AG04450 (cell line): Measurements from ENCODE around the gene CYP4F22. TPM values are rescaled to one million over a fixed set of nuclear protein-coding genes. Genes with fewer than 3 reads are reported as not detected.

Experiments
- CTCF ChIA-PET: fragments of 300-600, 350-600 bp; formaldehyde crosslinking; extraction: SDS; loops from one replicate; lab custom pipeline; 2022; ENCODE audit warnings: antibody characterized with exemption, inconsistent platforms; lab: Charles Lee
- POLR2A ChIA-PET: fragments of 350-600 bp; formaldehyde crosslinking; extraction: SDS; loops from one replicate; lab custom pipeline; 2021; ENCODE audit warnings: antibody characterized with exemption, inconsistent platforms; lab: Yijun Ruan, JAX
- DNase-seq: peaks from one replicate; pipeline ENCODE4 v3.0.0-alpha.2; 2011; ENCODE audit warnings: low read depth, low spot score
- H3K27ac ChIP-seq: one replicate; pipeline ENCODE4 v1.5.1; 2012; ENCODE audit warnings: low read depth, low read length, control low read depth
- H3K27me3 ChIP-seq: one replicate; pipeline ENCODE4 v1.6.0; 2012; ENCODE audit warnings: low read length; ENCODE audit not compliant: control insufficient read depth, insufficient read depth
- H3K4me3 ChIP-seq: 2 replicates; pipeline ENCODE4 v1.5.1; 2011; ENCODE audit warnings: mild to moderate bottlenecking, low read depth, low read length, control low read depth
- H3K9me3 ChIP-seq: 2 replicates; pipeline ENCODE4 v1.5.1; 2012; ENCODE audit warnings: low read length; ENCODE audit not compliant: control insufficient read depth, insufficient read depth
- polyA plus RNA-seq: library from polyadenylated mRNA; depleted of rRNA; stranded (reverse); fragments of >200 nt; gene quantifications from 2 replicates; pipeline ENCODE4 v1.2.3, GENCODE V29; 2011
- TF ChIP-seq, protein P1 (sequence below): IDR thresholded peaks from 2 replicates; pipeline ENCODE4 v1.5.1; 2011; ENCODE audit warnings: low read depth, low read length, control low read depth, inconsistent platforms

The CYP4F22 gene
- polyA plus RNA-seq, 1 experiment, result not detected

DNA sequence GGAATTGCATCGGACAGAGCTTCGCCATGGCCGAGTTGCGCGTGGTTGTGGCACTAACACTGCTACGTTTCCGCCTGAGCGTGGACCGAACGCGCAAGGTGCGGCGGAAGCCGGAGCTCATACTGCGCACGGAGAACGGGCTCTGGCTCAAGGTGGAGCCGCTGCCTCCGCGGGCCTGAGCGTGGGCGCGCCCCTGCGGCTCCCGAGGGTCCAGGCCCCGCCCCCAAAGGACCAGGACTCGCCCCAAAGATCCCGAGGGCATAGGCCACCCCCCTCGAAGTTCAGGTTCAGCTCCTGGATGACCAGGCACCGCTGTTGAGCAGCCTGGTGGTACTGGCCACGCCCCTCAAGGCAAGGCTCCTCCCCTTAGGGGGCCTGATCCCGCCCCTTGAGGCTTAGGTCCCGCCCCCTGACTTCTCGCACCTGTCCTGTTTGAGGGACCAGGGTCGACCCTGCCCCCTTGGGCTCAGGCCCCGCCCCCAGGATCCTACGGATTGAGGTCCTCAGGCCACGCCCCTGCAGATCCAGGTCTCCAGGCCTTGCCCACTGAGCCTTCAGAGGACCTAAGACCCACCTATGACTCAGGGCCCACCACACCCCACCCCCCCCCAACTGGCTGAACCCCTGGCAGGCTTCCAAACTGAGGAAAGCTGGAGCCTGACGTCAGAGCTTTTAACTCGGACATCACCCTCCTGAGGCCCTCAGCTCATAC, 43.1 kb downstream of the CYP4F22 start:
- DNase-seq, result no peak
- H3K9me3 ChIP-seq, result peaks cover 8% of the 10 kb centered on the region; the same call in 1 of the 2 replicates
- H3K27me3 ChIP-seq, result peaks cover 5% of the 10 kb centered on the region
- TF ChIP-seq, protein P1, sequence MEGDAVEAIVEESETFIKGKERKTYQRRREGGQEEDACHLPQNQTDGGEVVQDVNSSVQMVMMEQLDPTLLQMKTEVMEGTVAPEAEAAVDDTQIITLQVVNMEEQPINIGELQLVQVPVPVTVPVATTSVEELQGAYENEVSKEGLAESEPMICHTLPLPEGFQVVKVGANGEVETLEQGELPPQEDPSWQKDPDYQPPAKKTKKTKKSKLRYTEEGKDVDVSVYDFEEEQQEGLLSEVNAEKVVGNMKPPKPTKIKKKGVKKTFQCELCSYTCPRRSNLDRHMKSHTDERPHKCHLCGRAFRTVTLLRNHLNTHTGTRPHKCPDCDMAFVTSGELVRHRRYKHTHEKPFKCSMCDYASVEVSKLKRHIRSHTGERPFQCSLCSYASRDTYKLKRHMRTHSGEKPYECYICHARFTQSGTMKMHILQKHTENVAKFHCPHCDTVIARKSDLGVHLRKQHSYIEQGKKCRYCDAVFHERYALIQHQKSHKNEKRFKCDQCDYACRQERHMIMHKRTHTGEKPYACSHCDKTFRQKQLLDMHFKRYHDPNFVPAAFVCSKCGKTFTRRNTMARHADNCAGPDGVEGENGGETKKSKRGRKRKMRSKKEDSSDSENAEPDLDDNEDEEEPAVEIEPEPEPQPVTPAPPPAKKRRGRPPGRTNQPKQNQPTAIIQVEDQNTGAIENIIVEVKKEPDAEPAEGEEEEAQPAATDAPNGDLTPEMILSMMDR, result no peak
- H3K4me3 ChIP-seq, result peak overlapping the region; percentile 27; the same call in 1 of the 2 replicates
- no peak overlapping the region for H3K27ac ChIP-seq
- CTCF ChIA-PET, result interaction anchor here (0.5 to 1.4 kb wide), 3 partner anchors 30 to 1163 kb away, joined by 3 to 6 read pairs (median 4); partner anchors contain the start of gene AKAP8L
- POLR2A ChIA-PET, result interaction anchor here (0.6 to 1.0 kb wide), 2 partner anchors 99 to 147 kb away, joined by 3 read pairs; no protein-coding TSS in a partner anchor

DNA sequence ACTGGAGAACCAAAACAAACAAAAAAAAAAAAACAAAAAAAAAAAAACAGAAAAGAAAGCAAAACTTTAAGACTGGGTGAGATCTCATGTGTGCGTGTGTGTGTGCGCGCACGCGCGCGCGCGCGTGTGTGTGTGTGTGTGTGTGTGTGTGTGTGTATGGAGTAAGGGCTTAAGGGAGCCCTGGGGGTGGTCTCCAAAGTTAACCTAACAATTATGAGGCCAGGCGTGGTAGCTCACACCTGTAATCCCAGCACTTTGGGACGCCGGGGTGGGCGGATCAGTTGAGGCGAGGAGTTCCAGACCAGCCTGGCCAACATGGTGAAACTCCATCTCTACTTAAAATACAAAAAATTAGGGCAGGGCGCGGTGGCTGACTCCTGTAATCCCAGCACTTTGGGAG, 46.7 kb downstream of the CYP4F22 start:
- ChIA-PET POLR2A (no interaction called here), CTCF (interaction anchor here (0.6 to 2.4 kb wide), 12 partner anchors 9 to 462 kb away, joined by 3 to 21 read pairs (median 6); partner anchors contain the start of gene AKAP8L)
- peaks cover 8% of the 10 kb centered on the region for H3K27me3 ChIP-seq
- TF ChIP-seq, protein P1, result no peak
- H3K27ac ChIP-seq, result no peak overlapping the region
- peaks cover 8% of the 10 kb centered on the region; the same call in 1 of the 2 replicates for H3K9me3 ChIP-seq
- no peak for DNase-seq
- H3K4me3 ChIP-seq, result no peak overlapping the region

DNA sequence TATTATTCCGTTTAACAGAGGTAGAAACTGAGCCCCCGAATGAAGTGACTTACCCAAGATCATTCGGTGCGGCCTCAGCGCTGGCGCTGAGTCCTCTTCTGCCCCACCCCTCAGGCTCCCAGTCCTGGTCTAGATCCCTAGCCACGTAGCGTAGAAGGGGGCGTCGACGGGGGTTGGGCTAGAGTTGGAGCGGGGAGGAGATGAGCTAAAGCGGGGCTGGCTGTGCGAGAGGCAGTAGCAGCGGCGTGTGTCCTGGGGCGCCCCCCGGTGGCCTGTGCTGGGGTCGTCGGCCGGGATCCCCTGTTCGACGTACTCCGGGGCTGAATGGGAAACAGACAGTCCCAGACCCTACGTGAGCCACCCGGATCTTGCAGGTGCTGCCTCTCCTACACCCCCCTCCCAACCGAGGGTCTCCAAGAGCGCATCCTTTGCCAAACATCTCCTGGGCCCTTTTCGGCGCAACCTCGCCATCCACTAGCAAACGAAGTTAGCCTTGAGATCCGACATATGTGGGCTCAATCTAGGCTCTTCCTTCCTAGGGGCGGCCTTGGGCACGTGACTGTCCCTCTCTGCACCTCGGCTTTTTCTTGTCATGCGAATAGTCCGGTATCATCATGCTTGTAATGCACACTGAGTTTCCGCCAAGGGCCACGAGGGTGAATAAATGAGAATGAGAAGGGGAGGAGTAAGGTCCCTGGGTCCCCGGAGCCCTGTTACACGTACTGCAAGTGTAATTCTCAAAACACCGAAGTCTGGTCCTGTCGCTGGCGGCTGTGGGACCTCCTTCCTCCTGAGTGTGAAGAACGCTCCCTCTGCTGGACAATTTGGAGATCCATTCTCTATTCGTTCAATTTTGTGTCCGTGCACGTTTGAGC, 47.7 kb downstream of the CYP4F22 start:
- peaks cover 5% of the 10 kb centered on the region for H3K27me3 ChIP-seq
- TF ChIP-seq, protein P1, result peak; percentile 85
- DNase-seq, result peak; percentile 66
- H3K27ac ChIP-seq, result peak overlapping the region; percentile 31
- peaks cover 8% of the 10 kb centered on the region; the same call in 1 of the 2 replicates for H3K9me3 ChIP-seq
- H3K4me3 ChIP-seq, result peak overlapping the region; percentile 31
- POLR2A ChIA-PET, result interaction anchor here (0.5 to 1.0 kb wide), 4 partner anchors 103 to 464 kb away, joined by 3 to 5 read pairs (median 3); partner anchors contain the start of gene AKAP8L
- CTCF ChIA-PET, result interaction anchor here (0.6 to 2.0 kb wide), 12 partner anchors 10 to 467 kb away, joined by 3 to 21 read pairs (median 6); partner anchors contain the start of gene AKAP8L

DNA sequence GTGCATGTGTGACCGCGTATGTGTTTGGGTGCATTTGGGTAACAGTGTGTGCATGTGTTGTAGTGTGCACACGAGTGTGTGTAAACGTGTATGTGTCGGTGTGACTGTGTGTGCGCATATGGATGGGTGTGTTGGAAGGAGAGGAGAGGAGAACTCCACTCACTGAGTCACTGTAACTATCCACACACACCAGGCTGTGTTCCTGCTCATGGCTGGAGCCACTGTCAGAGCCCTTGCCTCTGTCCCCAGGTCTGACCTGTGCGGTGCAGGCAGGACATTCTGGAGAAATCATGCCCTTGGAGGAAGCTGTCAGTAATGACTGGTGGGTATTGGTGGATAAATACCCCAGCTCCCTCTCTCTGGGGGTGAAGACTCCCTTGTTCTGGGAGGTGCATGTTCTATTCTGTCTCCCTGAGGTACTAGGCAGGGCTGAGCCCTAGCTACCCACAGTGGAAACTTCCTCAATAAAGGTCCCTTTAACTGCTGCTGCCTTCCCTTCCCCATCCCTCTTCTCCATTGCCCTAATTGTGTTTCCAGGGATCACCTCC, 48.4 kb downstream of the CYP4F22 start:
- peaks cover 5% of the 10 kb centered on the region for H3K27me3 ChIP-seq
- peaks cover 2% of the 10 kb centered on the region; the same call in 1 of the 2 replicates for H3K9me3 ChIP-seq
- no peak for DNase-seq
- TF ChIP-seq, protein P1, result no peak
- no peak overlapping the region for H3K27ac ChIP-seq
- CTCF ChIA-PET, result interaction anchor here (0.9 to 1.6 kb wide), 6 partner anchors 9 to 465 kb away, joined by 3 to 20 read pairs (median 3); no protein-coding TSS in a partner anchor
- no peak overlapping the region for H3K4me3 ChIP-seq
- POLR2A ChIA-PET, result no interaction called here
